Stimulated activated CD8-positive, alpha-beta memory T cell treated with anti-CD3 and anti-CD28 coated beads, Interleukin-2, amount 100 ng/mL, for 1 hour (primary cell): ENCODE measurements around the gene RANBP17.
"Not testable (repeated sequence)": the region's sequence is repeated elsewhere in the genome, so short reads cannot be mapped to it uniquely, and the experiment has no call there.

Experiments used
- DNase-seq, 2 donors: peaks; one replicate each; pipeline ENCODE4 v3.0.0-alpha.2; 2020; ENCODE audit warnings: low read depth in 2 of 2

RANBP17 gene

DNA sequence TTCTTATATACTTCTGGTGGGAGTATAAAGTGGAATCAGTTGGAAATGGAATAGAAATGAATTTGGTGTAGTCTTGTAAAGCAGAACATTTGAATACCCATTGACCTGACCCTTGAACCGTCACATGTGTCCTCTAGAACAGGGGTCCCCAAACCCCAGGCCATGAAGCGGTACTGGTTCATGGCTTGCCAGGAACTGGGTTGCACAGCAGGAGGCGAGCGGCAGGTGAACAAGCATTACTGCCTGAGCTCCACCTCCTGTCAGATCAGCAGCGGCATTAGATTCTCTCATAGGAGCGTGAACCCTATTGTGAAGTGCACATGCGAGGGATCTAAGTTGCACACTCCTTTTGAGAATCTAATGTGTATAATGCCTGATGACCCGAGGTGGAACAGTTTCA is 80.0 kb downstream of the RANBP17 start:
- DNase-seq: no peak

DNA sequence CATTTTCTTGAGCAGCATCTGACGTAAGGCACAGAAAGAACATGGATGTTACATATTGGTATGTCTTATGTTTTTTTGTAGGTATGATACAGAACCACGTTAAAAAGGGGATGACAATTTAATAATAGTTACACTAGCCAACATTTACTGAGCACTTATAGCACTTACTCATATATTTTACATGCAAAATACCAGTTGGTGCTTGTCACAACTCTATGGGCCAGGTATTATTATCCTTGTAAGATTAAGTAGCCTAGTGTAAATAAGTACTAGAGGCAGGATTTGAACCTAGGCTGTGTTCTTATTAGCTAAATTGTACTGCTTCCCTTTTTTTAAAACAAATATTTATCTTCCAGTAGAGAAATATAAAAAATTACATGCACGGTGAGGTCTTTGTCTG is 83.5 kb downstream of the RANBP17 start:
- no peak for DNase-seq

- DNase-seq: no peak
Measured at GRCh38 chr5:170960567-170960966, 98.7 kb downstream of the RANBP17 start.

DNA sequence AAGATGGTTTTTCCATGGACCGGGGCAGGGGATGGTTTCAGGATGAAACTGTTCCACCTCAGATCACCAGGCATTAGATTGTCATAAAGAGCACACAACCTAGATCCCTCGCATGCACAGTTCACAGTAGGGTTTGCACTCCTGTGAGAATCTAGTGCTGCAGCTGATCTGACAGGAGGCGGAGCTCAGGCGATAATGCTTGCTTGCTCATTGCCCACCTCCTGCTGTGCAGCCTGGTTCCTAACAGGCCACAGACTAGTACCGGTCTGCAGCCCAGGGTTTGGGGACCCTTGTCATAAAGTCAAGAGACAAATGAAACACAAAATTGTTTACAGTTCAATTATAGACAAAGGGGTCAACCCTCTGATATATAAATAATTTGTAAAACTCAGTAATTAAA is 101.7 kb downstream of the RANBP17 start:
- no peak for DNase-seq

DNA sequence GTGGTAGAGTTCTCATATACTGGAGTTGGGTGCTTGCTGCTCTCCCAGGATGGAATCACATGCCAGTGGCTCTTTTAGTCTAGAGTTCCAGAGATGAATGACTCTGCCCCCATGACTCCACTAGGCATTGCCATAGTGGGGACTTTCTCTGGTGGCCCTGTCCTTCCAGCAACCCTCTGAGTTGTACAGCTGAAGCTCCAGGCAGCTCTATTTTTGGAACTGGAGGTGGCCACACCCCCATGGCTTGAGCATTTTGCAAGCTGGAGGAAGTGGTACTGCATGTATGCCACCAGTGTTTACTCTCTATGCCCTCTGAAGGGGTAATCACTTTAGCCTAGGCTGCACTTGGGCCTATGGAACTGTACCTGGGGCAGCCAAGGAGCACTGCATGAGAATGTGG is 112.6 kb downstream of the RANBP17 start:
- no peak for DNase-seq

DNA sequence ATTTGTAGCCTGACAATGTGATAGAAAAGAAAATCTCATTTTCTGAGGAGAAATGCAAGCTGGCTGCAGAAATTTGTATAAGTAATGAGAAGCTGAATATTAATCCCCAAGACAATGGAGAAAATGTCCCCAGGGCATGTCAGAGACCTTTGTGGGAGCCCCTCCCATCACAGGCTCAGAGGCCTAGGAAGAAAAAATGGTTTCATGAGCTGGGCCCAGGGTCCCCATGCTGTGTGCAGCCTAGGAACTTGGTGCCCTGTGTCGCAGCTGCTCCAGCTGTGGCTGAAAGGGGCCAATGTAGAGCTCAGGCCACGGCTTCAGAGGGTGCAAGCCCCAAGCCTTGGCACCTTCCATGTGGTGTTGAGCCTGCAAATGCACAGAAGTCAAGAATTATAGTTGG is 118.4 kb downstream of the RANBP17 start:
- DNase-seq: not testable (repeated sequence)

DNA sequence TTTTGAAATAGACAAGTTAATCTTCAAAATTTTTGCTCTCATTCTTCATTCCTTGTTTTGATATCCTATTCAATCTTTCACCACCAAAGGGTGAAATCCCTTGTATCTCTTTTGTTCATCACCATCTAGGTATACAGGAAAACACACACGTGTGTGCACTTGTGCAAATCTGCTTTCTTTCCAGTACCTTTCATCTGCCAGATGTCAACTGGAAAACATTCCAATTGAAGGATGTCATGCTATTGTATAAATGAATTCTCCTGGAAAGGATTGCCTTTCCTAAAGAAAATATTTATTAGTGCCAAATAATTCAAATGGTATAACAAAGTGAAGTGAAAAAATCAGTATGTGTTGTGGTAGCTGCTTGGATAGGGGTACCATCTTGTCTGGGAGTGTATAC is 123.7 kb downstream of the RANBP17 start:
- no peak for DNase-seq

DNA sequence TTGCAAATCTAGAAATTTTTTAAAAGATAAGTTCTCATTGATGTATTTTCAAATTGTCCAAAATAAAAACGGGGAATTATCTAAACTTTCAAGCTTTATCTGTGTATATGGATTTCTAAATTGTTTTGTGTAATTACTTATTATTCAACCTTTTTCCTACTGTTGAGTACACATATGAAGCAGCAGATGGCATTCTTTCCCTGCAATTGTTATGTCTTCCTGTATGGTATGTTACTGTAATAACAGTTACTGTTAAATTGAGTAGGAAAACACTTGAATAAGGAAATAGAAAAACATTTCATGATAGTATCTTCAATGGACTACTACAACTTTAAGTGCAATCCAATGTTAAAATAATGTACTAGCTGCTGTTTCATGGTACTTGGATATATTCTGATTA is 124.8 kb downstream of the RANBP17 start:
- no peak for DNase-seq

- DNase-seq: no peak
Measured at GRCh38 chr5:170993476-170993875, 131.7 kb downstream of the RANBP17 start.

DNA sequence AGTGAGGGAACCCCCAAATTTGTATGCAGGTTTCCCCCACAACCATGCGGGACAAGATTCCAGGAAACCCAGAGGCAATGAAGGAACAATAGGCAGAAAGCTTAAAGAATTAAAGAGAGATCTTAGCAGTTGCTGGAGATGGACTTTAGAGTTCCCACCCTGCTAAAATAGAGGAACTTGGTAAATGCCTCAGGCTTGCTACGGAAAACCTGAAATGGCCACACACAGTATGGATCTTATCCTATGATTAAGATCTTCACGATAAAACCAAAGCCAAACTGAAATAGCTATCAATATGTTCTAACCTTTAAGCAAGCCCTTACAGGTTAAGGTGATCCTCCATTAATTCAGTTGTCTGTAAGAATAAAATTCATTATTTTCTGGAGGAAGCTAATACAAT is 148.3 kb downstream of the RANBP17 start:
- DNase-seq: no peak

GRCh38 chr5:171010816-171011215 is 149.0 kb downstream of the RANBP17 start:
- DNase-seq: no peak

DNA sequence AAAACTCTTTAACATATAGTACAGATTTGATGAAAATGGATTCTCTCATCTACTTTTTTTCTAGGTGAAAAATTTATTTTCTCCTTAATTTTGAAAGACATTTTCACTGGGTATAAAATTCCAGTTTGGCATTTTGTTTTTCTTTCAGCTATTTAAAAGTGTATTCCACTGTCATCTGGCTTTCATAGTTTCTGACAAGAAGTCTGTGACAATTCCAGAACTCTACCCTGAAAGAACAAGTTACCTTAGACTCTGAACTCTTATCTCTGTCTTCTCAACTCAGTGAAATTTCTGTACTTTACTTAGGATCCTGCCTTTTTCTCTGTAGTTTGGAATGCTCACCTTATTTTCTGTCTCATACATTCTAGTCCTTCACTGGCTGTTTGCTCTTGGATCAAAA is 161.7 kb downstream of the RANBP17 start:
- DNase-seq: no peak

- DNase-seq: no peak
Measured at GRCh38 chr5:171024084-171024483, 162.3 kb downstream of the RANBP17 start.

DNA sequence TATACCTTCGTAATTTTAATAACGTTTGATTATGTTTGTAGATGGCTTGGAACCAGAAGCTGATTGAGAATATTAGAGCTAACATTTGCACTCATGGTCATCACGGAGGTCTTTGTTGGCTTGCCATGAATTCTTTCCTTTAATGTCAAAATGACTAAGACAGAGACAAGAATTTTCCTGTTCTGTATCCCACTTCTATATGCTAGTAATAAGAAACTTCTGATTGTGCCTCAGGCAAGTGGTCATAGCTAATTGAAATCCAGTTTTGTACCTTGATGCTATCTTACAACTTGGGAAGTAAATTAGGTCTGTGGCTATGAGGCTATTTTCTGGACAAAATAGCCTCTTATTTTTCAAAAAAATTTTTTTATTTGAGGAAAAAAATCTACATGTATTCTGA is 167.6 kb downstream of the RANBP17 start:
- no peak for DNase-seq

DNA sequence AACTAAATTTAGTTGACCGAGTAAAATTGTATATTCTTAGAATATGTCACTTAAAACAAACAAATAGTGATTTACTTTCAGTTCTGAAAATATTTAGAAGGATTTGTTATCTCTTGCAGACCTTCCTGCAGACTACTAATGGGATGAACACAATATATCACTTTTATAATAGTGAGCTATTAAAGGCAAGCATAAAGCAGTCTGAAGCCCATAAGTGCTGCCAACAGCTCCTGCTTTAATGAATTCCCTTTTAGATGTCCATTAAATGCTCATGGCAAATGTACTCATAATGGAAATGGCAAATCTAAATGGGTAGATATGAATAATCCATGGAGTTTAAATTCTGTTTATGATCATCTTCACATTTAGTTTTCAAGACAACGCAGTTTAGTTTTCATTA is 170.2 kb downstream of the RANBP17 start:
- no peak for DNase-seq

- DNase-seq: no peak
Measured at GRCh38 chr5:171032435-171032973, 170.7 kb downstream of the RANBP17 start.

GRCh38 chr5:171041893-171042292 is 180.1 kb downstream of the RANBP17 start:
- not testable (repeated sequence) for DNase-seq

DNA sequence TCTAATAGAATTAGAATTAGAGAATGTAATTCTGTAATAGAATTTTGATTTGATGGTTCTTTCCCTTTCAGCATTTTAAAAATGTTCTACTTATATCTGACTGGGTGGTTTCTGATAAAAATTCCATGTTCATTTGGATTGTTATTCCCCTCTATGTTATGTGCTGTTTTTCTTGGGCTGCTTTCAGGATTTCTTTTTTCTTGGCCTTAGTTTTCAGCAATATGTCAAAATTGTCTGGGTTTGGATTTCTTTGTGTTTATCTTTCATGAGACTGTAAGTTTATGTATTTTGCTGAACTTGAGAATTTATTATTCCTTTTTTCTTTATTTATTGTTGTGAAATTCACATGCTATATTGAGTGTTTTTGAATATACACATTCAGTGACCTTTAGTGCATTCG is 189.1 kb downstream of the RANBP17 start:
- no peak for DNase-seq

GRCh38 chr5:171055875-171056454 is 194.1 kb downstream of the RANBP17 start:
- DNase-seq: no peak

- no peak for DNase-seq
Measured at GRCh38 chr5:171067540-171068130, 205.8 kb downstream of the RANBP17 start.

DNA sequence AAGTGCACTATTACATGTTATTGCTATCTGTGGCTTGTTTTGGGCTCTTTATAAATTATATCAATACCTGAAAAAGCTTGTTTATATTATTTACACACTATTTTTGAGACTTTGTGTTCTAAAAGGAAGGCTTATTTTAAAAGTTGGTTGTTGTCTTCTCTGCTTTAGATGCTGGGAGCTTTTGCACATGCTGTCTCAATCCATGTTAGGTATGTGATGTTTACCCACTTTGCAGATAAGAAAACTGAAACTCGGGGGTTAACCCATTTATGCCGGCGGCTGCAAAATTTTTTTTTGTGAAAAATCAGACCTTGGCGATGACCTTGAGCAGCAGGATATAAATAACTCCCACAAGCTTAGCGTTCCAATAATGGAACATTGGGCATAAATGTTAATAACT is 212.9 kb downstream of the RANBP17 start:
- DNase-seq: no peak

- no peak for DNase-seq
Measured at GRCh38 chr5:171080186-171080938, 218.5 kb downstream of the RANBP17 start.

GRCh38 chr5:171081319-171081718 is 219.5 kb downstream of the RANBP17 start:
- DNase-seq: no peak
